Raji (cell line): ENCODE data around the gene TNFAIP8.

ENCODE experiments used
- POLR2A ChIP-seq: IDR thresholded peaks from 2 replicates; pipeline ENCODE4 v1.6.1; 2011; ENCODE audit warnings: low read depth, low read length, control low read depth; ENCODE audit not compliant: insufficient read depth

Gene TNFAIP8

GRCh38 chr5:119400245-119400644 is 44.4 kb downstream of the TNFAIP8 start:
- TF ChIP-seq POLR2A: no peak

- TF ChIP-seq POLR2A: no peak
Measured at GRCh38 chr5:119402081-119402480, 46.3 kb downstream of the TNFAIP8 start.

DNA sequence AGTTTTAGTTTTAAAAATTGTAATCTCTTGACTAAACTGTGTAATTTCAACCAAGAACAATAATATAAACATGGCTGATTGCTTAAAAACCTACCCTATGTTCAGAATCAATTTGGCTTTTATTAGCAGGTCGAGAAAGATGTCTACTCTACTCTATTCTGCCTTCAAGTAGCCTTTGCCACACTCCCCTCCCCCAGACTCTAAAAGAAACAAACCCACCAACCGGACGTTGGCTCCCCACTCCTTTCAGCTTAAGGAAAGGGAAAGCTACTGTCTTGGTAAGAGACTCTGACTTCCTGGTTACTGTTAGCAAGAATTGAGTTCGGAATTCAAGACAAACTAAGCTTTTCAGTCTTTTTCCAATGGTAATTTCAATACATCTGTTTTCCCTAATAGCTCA is 46.7 kb downstream of the TNFAIP8 start:
- TF ChIP-seq POLR2A: no peak

GRCh38 chr5:119404033-119404432 is 48.2 kb downstream of the TNFAIP8 start:
- TF ChIP-seq POLR2A: no peak

GRCh38 chr5:119405419-119405818 is 49.6 kb downstream of the TNFAIP8 start:
- TF ChIP-seq POLR2A: no peak

DNA sequence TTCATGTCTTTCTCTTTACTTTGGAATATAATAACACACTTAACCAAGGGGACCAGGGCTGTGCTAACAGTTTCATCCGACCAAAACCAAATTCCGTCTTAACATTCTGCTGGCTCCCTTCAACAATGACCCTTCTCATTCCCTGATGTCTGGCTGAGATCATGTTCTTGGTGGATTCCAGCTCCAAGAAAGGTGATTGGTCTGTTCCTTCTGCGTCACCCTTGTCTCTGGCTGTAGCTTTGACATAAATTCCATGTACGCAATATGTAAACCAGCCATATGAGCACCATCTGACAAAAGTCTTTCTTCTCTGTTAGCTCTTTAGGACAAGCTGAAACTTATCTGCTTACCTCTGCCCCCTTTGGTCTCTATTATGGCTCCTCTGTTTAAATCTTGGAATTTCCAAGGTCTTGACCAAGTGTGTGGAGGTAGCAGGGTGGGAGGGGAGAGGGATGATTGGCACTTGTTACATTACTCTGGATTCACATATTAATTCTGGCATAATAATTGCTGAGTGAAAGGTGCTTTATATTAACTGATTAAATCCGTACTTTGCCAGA is 50.8 kb downstream of the TNFAIP8 start:
- TF ChIP-seq POLR2A: no peak

- no peak for TF ChIP-seq POLR2A
Measured at GRCh38 chr5:119409235-119409815, 53.5 kb downstream of the TNFAIP8 start.

- TF ChIP-seq POLR2A: no peak
Measured at GRCh38 chr5:119410448-119411159, 54.8 kb downstream of the TNFAIP8 start.

- no peak for TF ChIP-seq POLR2A
Measured at GRCh38 chr5:119411361-119412278, 55.8 kb downstream of the TNFAIP8 start.

- no peak for TF ChIP-seq POLR2A
Measured at GRCh38 chr5:119412279-119413227, 56.7 kb downstream of the TNFAIP8 start.

GRCh38 chr5:119417891-119418605 is 62.2 kb downstream of the TNFAIP8 start:
- TF ChIP-seq POLR2A: no peak

- no peak for TF ChIP-seq POLR2A
Measured at GRCh38 chr5:119418606-119419100, 62.8 kb downstream of the TNFAIP8 start.

GRCh38 chr5:119420169-119420568 is 64.3 kb downstream of the TNFAIP8 start:
- no peak for TF ChIP-seq POLR2A
